NCI-H2196 (cell line): Measurements from ENCODE around the gene FLRT1.
"Not testable (repeated sequence)": the region's sequence is repeated elsewhere in the genome, so short reads cannot be mapped to it uniquely, and the experiment has no call there.

Source experiments
- DNase-seq: peaks from one replicate; lab custom pipeline; 2025; ENCODE audit not compliant: unreplicated experiment; lab: John Stamatoyannopoulos, UW

FLRT1 gene

GRCh38 chr11:64044730-64045393 is 9.1 kb downstream of the FLRT1 start:
- no peak for DNase-seq

- no peak for DNase-seq
These were observed 10.0 kb downstream of the FLRT1 start for GRCh38 chr11:64045700-64046099.

GRCh38 chr11:64047373-64047772 is 11.6 kb downstream of the FLRT1 start:
- DNase-seq, result not testable (repeated sequence)

- DNase-seq, result no peak
These were observed 12.5 kb downstream of the FLRT1 start for GRCh38 chr11:64048042-64048854.

GRCh38 chr11:64049509-64049908 is 13.8 kb downstream of the FLRT1 start:
- no peak for DNase-seq

GRCh38 chr11:64051297-64051696 is 15.6 kb downstream of the FLRT1 start:
- no peak for DNase-seq

GRCh38 chr11:64052436-64052835 is 16.7 kb downstream of the FLRT1 start:
- DNase-seq, result no peak

- DNase-seq, result no peak
These were observed 17.3 kb downstream of the FLRT1 start for GRCh38 chr11:64052938-64053622.

GRCh38 chr11:64053699-64054098 is 18.0 kb downstream of the FLRT1 start:
- no peak for DNase-seq

- no peak for DNase-seq
These were observed 19.3 kb downstream of the FLRT1 start for GRCh38 chr11:64055077-64055476.

- no peak for DNase-seq
These were observed 20.6 kb downstream of the FLRT1 start for GRCh38 chr11:64056213-64056785.

- no peak for DNase-seq
These were observed 21.1 kb downstream of the FLRT1 start for GRCh38 chr11:64056861-64057260.

- no peak for DNase-seq
These were observed 22.2 kb downstream of the FLRT1 start for GRCh38 chr11:64057890-64058289.

GRCh38 chr11:64058494-64058893 is 22.8 kb downstream of the FLRT1 start:
- no peak for DNase-seq

- DNase-seq, result no peak
These were observed 23.8 kb downstream of the FLRT1 start for GRCh38 chr11:64059339-64060140.

- DNase-seq, result no peak
These were observed 24.6 kb downstream of the FLRT1 start for GRCh38 chr11:64060263-64060860.

- DNase-seq, result peak; percentile 48
These were observed 25.2 kb downstream of the FLRT1 start for GRCh38 chr11:64060861-64061444.

GRCh38 chr11:64062185-64063039 is 26.7 kb downstream of the FLRT1 start:
- DNase-seq, result no peak

GRCh38 chr11:64063777-64064176 is 28.0 kb downstream of the FLRT1 start:
- DNase-seq, result no peak
